Measurements from ENCODE around the gene PGPEP1.
"Not testable (repeated sequence)": the region's sequence is repeated elsewhere in the genome, so short reads cannot be mapped to it uniquely, and the experiment has no call there.

Gene PGPEP1

GRCh38 chr19:18339723-18340122 lies 675 bp upstream of the PGPEP1 start:
- DNase-seq (ENCODE audit: insufficient read length) (no peak), FAIRE-seq (peak; percentile 30)
- no peak for TF ChIP-seq POLR2A (IDR thresholded peaks at IDR 0.05; ENCODE audit: low read depth, low read length)
- no peak for TF ChIP-seq TAF1 (IDR thresholded peaks at IDR 0.05; ENCODE audit: borderline replicate concordance, low read depth, low read length)
- TF ChIP-seq POLR2AphosphoS5 (IDR thresholded peaks at IDR 0.05; ENCODE audit: low read depth, low read length), result no peak

- peak; percentile 36; the same call in 1 of the 2 replicates for TF ChIP-seq POLR2A (IDR thresholded peaks at IDR 0.05; ENCODE audit: low read depth, low read length)
- no peak for TF ChIP-seq TAF1 (IDR thresholded peaks at IDR 0.05; ENCODE audit: borderline replicate concordance, low read depth, low read length)
- FAIRE-seq (peak; percentile 89), DNase-seq (ENCODE audit: insufficient read length) (peak; percentile 80)
Measured at GRCh38 chr19:18340990-18341868, 831 bp downstream of the PGPEP1 start.

GRCh38 chr19:18342090-18342632 lies 1.8 kb downstream of the PGPEP1 start:
- no peak for TF ChIP-seq POLR2A (IDR thresholded peaks at IDR 0.05; ENCODE audit: low read depth, low read length)
- TF ChIP-seq POLR2AphosphoS5 (IDR thresholded peaks at IDR 0.05; ENCODE audit: low read depth, low read length), result no peak
- no peak for TF ChIP-seq TAF1 (IDR thresholded peaks at IDR 0.05; ENCODE audit: borderline replicate concordance, low read depth, low read length)
- FAIRE-seq (no peak), DNase-seq (ENCODE audit: insufficient read length) (no peak)

- TF ChIP-seq TAF1 (IDR thresholded peaks at IDR 0.05; ENCODE audit: borderline replicate concordance, low read depth, low read length), result no peak
- TF ChIP-seq POLR2AphosphoS5 (IDR thresholded peaks at IDR 0.05; ENCODE audit: low read depth, low read length), result no peak
- TF ChIP-seq POLR2A (IDR thresholded peaks at IDR 0.05; ENCODE audit: low read depth, low read length), result no peak
- DNase-seq (ENCODE audit: insufficient read length) (no peak), FAIRE-seq (no peak)
Measured at GRCh38 chr19:18344582-18344950, 4.2 kb downstream of the PGPEP1 start.

GRCh38 chr19:18345296-18345695 lies 4.9 kb downstream of the PGPEP1 start:
- TF ChIP-seq POLR2AphosphoS5 (IDR thresholded peaks at IDR 0.05; ENCODE audit: low read depth, low read length) (no peak), TAF1 (IDR thresholded peaks at IDR 0.05; ENCODE audit: borderline replicate concordance, low read depth, low read length) (no peak), POLR2A (IDR thresholded peaks at IDR 0.05; ENCODE audit: low read depth, low read length) (no peak)
- no peak for FAIRE-seq
- DNase-seq (ENCODE audit: insufficient read length), result no peak

- DNase-seq (ENCODE audit: insufficient read length) (no peak), FAIRE-seq (no peak)
- TF ChIP-seq TAF1 (IDR thresholded peaks at IDR 0.05; ENCODE audit: borderline replicate concordance, low read depth, low read length) (no peak), POLR2AphosphoS5 (IDR thresholded peaks at IDR 0.05; ENCODE audit: low read depth, low read length) (no peak)
Measured at GRCh38 chr19:18346091-18346490, 5.7 kb downstream of the PGPEP1 start.

- DNase-seq (ENCODE audit: insufficient read length) (no peak), FAIRE-seq (no peak)
- TF ChIP-seq POLR2A (IDR thresholded peaks at IDR 0.05; ENCODE audit: low read depth, low read length) (no peak), POLR2AphosphoS5 (IDR thresholded peaks at IDR 0.05; ENCODE audit: low read depth, low read length) (no peak), TAF1 (IDR thresholded peaks at IDR 0.05; ENCODE audit: borderline replicate concordance, low read depth, low read length) (no peak)
Measured at GRCh38 chr19:18348171-18348570, 7.8 kb downstream of the PGPEP1 start.

- not testable (repeated sequence) for DNase-seq (ENCODE audit: insufficient read length); FAIRE-seq
Measured at GRCh38 chr19:18348818-18349339, 8.5 kb downstream of the PGPEP1 start.

- DNase-seq (ENCODE audit: insufficient read length) (no peak), FAIRE-seq (no peak)
- TF ChIP-seq POLR2A (IDR thresholded peaks at IDR 0.05; ENCODE audit: low read depth, low read length) (no peak), TAF1 (IDR thresholded peaks at IDR 0.05; ENCODE audit: borderline replicate concordance, low read depth, low read length) (no peak), POLR2AphosphoS5 (IDR thresholded peaks at IDR 0.05; ENCODE audit: low read depth, low read length) (no peak)
Measured at GRCh38 chr19:18349524-18350128, 9.2 kb downstream of the PGPEP1 start.

GRCh38 chr19:18350490-18350889 lies 10.1 kb downstream of the PGPEP1 start:
- no peak for TF ChIP-seq POLR2A (IDR thresholded peaks at IDR 0.05; ENCODE audit: low read depth, low read length)
- TF ChIP-seq TAF1 (IDR thresholded peaks at IDR 0.05; ENCODE audit: borderline replicate concordance, low read depth, low read length), result no peak
- TF ChIP-seq POLR2AphosphoS5 (IDR thresholded peaks at IDR 0.05; ENCODE audit: low read depth, low read length), result no peak
- DNase-seq (ENCODE audit: insufficient read length) (no peak), FAIRE-seq (no peak)

- TF ChIP-seq TAF1 (IDR thresholded peaks at IDR 0.05; ENCODE audit: borderline replicate concordance, low read depth, low read length) (no peak), POLR2A (IDR thresholded peaks at IDR 0.05; ENCODE audit: low read depth, low read length) (no peak), POLR2AphosphoS5 (IDR thresholded peaks at IDR 0.05; ENCODE audit: low read depth, low read length) (no peak)
- FAIRE-seq, result no peak
- DNase-seq (ENCODE audit: insufficient read length), result no peak
Measured at GRCh38 chr19:18351544-18351943, 11.1 kb downstream of the PGPEP1 start.

All from GM12892 (cell line).